Measurements from ENCODE around the gene FBXO31.

GRCh38 chr16:87361916-87362619, 21.5 kb downstream of the FBXO31 start:
- TF ChIP-seq CTCF (IDR thresholded peaks at IDR 0.05; ENCODE audit: low read length) (no peak), EZH2 (IDR thresholded peaks at IDR 0.05; ENCODE audit: borderline replicate concordance, low read length) (no peak)
